NCI-H748 (cell line): ENCODE data around the gene PRMT1.

ENCODE experiments used
- DNase-seq: peaks from one replicate; lab custom pipeline; 2025; ENCODE audit not compliant: unreplicated experiment; lab: John Stamatoyannopoulos, UW

The PRMT1 gene

GRCh38 chr19:49667473-49667872, 9.6 kb upstream of the PRMT1 start:
- DNase-seq = no peak

- DNase-seq = no peak
Measured at GRCh38 chr19:49669516-49669915, 7.6 kb upstream of the PRMT1 start.

- DNase-seq = peak; percentile 95
Measured at GRCh38 chr19:49672131-49672919, 4.7 kb upstream of the PRMT1 start.

- peak; percentile 96 for DNase-seq
Measured at GRCh38 chr19:49676136-49676783, 811 bp upstream of the PRMT1 start.

GRCh38 chr19:49676784-49677230, 264 bp upstream of the PRMT1 start:
- DNase-seq = peak; percentile 100

GRCh38 chr19:49677901-49678674, 1.0 kb downstream of the PRMT1 start:
- DNase-seq = peak; percentile 81

GRCh38 chr19:49678985-49679770, 2.1 kb downstream of the PRMT1 start:
- DNase-seq = no peak

- DNase-seq = no peak
Measured at GRCh38 chr19:49679771-49680413, 2.8 kb downstream of the PRMT1 start.

GRCh38 chr19:49680421-49681351, 3.6 kb downstream of the PRMT1 start:
- DNase-seq = peak; percentile 94

- DNase-seq = no peak
Measured at GRCh38 chr19:49681830-49682229, 4.8 kb downstream of the PRMT1 start.

GRCh38 chr19:49682274-49682673, 5.2 kb downstream of the PRMT1 start:
- DNase-seq = no peak

- no peak for DNase-seq
Measured at GRCh38 chr19:49683814-49684250, 6.8 kb downstream of the PRMT1 start.

- DNase-seq = no peak
Measured at GRCh38 chr19:49684251-49684982, 7.3 kb downstream of the PRMT1 start.

GRCh38 chr19:49684983-49685553, 8.0 kb downstream of the PRMT1 start:
- DNase-seq = no peak

GRCh38 chr19:49685845-49686332, 8.8 kb downstream of the PRMT1 start:
- DNase-seq = no peak

- no peak for DNase-seq
Measured at GRCh38 chr19:49686503-49687088, 9.5 kb downstream of the PRMT1 start.

- DNase-seq = no peak
Measured at GRCh38 chr19:49687150-49687549, 10.1 kb downstream of the PRMT1 start.
